Activated CD8-positive, alpha-beta memory T cell treated with anti-CD3 and anti-CD28 coated beads, Interleukin-2, amount 50 U/mL, for 48 hours (primary cell): Measurements from ENCODE around the gene PROK1.
"Not testable (repeated sequence)": the region's sequence is repeated elsewhere in the genome, so short reads cannot be mapped to it uniquely, and the experiment has no call there.

Experiments used
- DNase-seq: peaks from one replicate; pipeline ENCODE4 v3.0.0-alpha.2; 2020

Gene PROK1

DNA sequence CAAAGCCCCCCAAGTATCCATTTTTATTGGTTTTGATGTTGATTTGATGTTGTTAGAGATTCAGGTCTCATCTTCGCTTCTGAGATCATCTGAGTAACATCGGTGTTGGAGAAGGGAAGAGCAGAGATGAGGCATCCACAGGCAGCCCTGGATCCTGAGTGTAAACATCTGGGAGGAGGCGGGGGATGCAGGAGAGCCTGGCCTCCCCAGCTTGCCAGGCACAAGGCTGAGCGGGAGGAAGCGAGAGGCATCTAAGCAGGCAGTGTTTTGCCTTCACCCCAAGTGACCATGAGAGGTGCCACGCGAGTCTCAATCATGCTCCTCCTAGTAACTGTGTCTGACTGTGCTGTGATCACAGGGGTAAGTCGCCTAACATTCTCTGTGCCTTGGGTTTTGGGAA lies at the start of gene PROK1:
Gene PROK1 (plus strand): TSS at position 221 of the 400 bp plus-strand sequence. CDS start 68 bp downstream, at position 289.
- no peak for DNase-seq

GRCh38 chr1:110403805-110404204 lies 47.1 kb upstream of the PROK1 start:
- no peak for DNase-seq

DNA sequence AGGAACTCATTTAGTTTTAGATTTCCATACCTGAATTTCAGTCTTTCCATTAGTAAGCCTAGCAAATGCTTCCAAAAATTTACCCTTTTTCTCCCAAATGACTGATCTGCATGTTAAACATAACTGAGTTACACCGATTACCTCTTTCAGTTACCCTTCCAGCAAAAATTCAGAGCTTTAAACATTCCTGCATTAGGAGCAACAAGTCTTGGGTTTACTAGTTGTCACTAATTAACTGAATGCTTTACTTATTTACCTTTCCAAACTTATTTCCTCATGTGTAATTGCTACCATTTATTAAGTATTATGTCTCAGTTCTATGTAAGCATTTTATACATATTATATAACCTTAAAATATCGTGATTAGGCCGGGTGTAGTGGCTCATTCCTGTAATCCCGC lies 46.5 kb upstream of the PROK1 start:
- no peak for DNase-seq

- DNase-seq: not testable (repeated sequence)
Observed at GRCh38 chr1:110406407-110406806, 44.5 kb upstream of the PROK1 start.

GRCh38 chr1:110407260-110408210 lies 43.4 kb upstream of the PROK1 start, which contains the start of gene LAMTOR5:
Gene LAMTOR5, minus strand, starts transcription at chr1:110407694. Its CDS starts 74 bp downstream, at chr1:110407620.
- DNase-seq: peak; percentile 94

DNA sequence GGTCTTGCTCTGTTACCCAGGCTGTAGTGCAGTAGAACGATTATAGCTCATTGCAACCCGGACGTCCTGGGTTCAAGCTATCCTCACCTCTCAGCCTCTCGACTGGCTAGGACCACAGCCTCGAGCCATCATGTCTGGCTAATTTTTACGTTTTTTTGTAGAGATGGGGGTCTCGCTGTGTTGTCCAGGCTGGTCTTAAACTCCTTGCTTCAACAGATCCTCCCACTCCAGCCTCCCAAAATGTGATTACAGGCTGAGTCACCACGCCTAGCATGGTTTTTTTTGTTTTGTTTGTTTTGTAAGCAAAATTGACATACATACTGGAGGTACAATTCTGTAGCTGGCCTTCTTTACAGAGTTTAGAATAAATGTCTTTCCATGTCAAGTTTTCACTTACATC lies 42.5 kb upstream of the PROK1 start:
- DNase-seq: no peak

DNA sequence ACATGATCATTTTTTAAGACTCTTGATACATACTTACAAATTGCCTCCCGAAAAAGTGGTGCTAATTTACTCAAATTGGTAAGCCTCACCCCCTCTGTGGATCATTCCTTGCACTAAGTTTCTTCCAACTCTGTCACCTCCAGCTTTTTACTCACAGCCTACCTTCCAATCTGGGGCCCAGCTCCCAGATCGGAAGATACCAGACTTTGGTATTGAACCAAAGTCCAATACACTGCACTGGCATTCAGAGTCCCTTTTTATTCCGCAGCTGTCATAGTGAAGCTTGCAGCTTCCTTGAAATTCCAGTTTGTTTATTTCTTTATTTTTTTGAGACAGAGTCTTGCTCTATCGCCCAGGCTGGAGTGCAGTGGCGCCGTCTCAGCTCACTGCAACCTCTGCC lies 41.6 kb upstream of the PROK1 start:
- no peak for DNase-seq

- DNase-seq: no peak
Observed at GRCh38 chr1:110411173-110411735, 39.7 kb upstream of the PROK1 start.

DNA sequence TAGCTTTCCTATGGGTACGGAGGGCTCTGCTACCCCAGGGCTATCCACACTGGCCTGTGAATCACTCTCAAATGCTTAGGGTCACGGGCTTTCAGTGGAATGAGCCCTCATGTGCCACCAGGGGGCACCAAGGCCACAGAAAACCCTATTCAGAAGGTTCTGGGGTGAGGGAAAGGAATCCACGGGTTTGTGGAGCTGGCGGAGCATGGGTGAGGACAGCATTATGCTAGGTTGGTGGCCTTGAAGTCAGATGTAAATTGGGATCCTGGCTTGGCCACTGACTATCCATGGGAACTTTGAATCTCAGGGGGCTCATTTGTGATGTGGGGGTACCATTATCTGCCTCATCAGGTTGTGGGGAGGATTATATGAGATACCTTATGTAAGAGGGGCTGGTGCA lies 38.4 kb upstream of the PROK1 start:
- DNase-seq: peak; percentile 73

GRCh38 chr1:110413045-110413444 lies 37.9 kb upstream of the PROK1 start:
- not testable (repeated sequence) for DNase-seq

DNA sequence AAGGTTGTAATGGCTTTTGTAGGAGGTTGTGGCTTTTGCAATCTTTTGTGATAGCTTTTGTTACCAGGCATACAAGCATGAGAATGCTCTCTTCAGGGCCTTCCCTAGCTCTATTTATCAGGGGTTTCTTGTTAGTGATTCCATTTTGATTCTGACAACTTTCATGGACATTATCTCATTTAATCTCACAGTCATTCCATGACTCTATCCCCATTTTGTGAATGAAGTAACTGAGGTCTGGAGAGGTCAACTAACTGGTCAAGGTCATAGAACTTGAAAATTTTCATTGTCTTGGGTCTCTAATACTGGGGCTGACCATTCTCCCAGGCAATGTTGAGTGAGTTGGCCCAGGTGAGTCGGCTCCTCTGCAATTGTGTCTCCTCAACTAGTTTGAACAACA lies 32.2 kb upstream of the PROK1 start:
- DNase-seq: no peak

- DNase-seq: no peak
Observed at GRCh38 chr1:110420023-110420662, 30.8 kb upstream of the PROK1 start.

DNA sequence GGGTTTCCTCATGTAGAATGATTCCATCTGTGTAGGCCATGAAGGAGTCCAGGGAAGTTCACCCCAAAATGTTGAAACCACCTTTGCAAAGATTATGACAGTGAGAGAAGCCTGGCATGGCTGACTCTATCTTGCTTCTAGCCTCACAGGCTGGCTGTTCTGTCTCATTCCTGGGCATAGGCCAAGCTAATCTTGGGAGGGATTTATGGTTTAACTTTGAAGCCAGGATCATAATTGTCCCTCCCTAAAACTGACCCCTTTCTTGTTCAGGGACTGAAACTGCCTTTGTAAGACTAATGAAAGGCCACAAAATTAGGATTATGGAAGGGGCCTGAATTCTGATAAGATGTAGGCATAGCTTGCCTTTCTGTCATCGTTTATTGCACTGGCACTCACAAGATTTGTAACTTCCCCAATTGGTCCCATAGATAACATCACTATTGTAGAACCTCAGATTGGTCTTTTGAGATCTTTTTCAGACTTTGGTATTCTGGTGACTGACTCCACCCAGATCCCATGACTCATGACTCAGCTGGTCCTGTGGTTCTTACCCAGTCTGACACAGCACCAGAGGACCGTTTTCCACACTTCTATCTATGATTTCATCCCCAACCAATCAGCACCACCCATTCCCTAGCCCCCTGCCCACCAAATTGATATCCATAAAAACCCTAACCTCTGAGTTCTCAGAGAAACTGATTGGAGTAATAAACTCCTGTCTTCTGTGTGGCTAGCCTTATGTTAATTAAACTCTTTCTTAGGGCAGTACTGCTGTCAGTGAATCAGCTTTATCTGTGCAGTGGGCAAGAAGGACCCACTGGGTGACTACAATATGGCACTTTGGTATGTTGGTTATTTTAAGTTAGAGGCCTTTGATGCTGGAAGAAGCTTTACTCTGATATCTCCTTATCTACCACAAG lies 29.8 kb upstream of the PROK1 start:
- no peak for DNase-seq

DNA sequence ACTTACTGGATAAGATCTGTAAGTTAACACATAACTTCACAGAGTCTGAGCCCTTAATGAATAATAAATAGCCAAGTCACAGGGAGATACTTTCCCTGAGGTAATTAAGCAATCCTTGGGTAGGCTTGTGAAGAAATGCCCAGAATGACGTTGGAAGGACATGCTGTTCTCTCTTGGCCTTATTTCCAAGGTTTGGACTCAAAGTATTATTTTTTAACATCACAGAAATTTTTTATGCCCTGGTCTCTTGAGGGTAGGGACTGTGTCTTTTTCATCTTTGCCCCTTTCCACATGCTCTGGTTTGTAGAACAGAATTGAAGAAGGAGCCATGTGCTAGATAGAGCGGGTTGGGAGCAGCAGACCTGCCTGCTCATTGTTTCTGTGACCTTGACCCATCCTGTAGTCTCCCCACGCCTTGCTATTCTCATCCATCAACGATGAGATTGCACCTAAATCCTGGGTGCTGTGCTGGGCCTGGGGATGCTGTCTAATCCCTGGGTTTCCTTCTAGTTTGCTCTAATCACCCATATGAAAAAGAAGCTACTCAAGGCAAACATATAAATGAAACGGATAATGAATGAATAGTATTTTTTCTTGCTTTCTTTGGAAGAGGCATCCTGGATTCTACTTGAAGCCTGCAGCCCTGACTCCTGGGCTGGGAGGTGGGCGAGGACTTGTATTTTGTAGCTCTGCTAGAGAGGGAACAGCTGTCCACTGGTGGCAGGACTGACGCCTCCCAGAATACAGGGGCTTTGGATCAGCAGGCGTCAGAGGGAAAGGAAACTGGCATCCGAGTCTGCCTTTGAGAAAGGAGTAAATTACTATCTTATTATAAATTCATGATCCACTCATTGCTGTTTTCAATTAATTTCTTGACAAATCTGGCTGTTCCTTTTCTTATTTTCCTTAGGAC lies 26.0 kb upstream of the PROK1 start:
- DNase-seq: no peak

DNA sequence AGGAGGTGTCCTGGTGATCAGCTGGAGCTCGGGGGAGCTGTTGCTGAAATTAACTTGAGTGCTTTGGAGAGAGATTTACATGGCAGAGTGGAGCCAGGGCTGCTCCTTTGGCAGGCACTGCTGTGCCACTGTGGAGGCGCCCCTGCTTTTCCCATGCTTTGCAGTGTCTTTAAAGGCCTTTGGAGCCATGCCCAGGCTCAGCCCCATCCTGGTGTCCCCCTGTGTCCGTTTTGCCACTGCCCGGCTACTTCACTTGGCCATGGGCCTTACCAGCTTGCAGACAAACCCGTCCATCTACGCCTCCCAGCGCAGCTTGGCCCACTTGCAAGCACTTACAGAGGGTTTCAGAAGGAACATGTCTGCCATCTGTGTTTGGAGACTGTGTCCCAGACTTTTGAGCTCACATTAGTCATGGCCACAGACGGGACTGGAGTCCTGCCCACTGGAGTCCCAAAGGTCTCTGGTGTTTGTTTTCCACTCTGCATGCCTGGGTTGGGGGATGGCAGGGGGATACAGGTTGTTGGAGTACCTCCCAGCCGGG lies 25.3 kb upstream of the PROK1 start:
- DNase-seq: no peak

- DNase-seq: no peak
Observed at GRCh38 chr1:110426854-110427253, 24.1 kb upstream of the PROK1 start.

GRCh38 chr1:110428946-110429345 lies 22.0 kb upstream of the PROK1 start:
- DNase-seq: no peak

- DNase-seq: no peak
Observed at GRCh38 chr1:110430366-110430765, 20.6 kb upstream of the PROK1 start.

- DNase-seq: no peak
Observed at GRCh38 chr1:110430901-110431300, 20.0 kb upstream of the PROK1 start.

DNA sequence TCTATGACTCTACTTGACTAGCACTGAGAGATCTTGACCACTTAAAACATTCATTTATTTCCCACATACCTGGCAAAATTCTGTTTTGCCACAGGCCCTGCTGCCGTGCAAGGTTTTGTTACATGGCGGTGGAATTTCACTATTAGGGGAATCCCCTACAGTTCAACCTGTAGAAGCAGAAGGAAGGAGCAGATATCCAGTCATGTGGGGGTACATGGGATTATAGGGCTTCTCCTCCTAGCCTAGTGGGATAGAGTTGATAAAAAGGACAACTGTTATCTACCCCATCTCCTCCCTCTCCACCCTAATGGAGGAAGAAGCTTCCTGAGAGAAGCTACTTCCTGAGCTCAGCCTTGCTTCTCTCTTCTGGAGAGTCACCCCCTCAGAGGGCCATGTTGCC lies 17.7 kb upstream of the PROK1 start:
- no peak for DNase-seq

- DNase-seq: no peak
Observed at GRCh38 chr1:110433803-110434202, 17.1 kb upstream of the PROK1 start.
